ENCODE measurements around the gene TNFSF11. TPM values are rescaled to one million over a fixed set of nuclear protein-coding genes. Genes with fewer than 3 reads are reported as not detected.

The TNFSF11 gene, protein sequence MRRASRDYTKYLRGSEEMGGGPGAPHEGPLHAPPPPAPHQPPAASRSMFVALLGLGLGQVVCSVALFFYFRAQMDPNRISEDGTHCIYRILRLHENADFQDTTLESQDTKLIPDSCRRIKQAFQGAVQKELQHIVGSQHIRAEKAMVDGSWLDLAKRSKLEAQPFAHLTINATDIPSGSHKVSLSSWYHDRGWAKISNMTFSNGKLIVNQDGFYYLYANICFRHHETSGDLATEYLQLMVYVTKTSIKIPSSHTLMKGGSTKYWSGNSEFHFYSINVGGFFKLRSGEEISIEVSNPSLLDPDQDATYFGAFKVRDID
- not detected in 5 replicates for total RNA-seq (2022; extraction: Qiagen RNA extraction)

GRCh38 chr13:42574011-42574410 lies at the start of gene TNFSF11:
TSS of gene TNFSF11 (plus strand) at chr13:42574152. CDS start at chr13:42574304, 152 bp downstream.

Other genes starting within 250 kb of the TNFSF11 start
- gene FAM216B, start 207.4 kb downstream of the TNFSF11 start, total RNA-seq (2022; extraction: Qiagen RNA extraction), result not detected in 5 replicates